Testis (tissue), 2 donors: ENCODE measurements around the gene ANTXR2.

ENCODE experiments used
- CTCF ChIP-seq, 3 experiments: fragments of 450-650 bp in 2 of 3; fragments of 200-600 bp in 1 of 3; sonication (generic) in 1 of 3; IDR thresholded peaks; one replicate each; pipeline ENCODE4 v1.5.1; 2016 to 2019; ENCODE audit warnings: antibody characterized with exemption in 3 of 3, mild to moderate bottlenecking in 2 of 3, moderate library complexity in 1 of 3
- POLR2A ChIP-seq: fragments of 450-650 bp; IDR thresholded peaks from one replicate; pipeline ENCODE4 v1.6.1; 2017; ENCODE audit warnings: antibody characterized with exemption, mild to moderate bottlenecking, moderate library complexity

GRCh38 chr4:80091688-80092087 lies 18.7 kb upstream of the ANTXR2 start:
- TF ChIP-seq CTCF (IDR thresholded peaks at IDR 0.05) (no peak), POLR2A (no peak)
